Ovary (tissue), 3 donors: ENCODE results near the gene TBPL1.
A peak's percentile ranks its signal among the peaks of the same experiment; 100 is the strongest.

Source experiments
- CTCF ChIP-seq, 3 donors: fragments of 450-650 bp in 2 of 3; fragments of 200-600 bp in 1 of 3; IDR thresholded peaks; one replicate each; pipeline versions ENCODE4 v1.5.1 to v1.8.0; 2016 to 2022; ENCODE audit warnings: antibody characterized with exemption in 3 of 3, mild to moderate bottlenecking in 1 of 3
- EP300 ChIP-seq: sonication (generic); formaldehyde crosslinking; IDR thresholded peaks from one replicate; pipeline ENCODE4 v1.6.1; 2017; ENCODE audit warnings: antibody characterized with exemption
- donor health status: DM: no; HTN: no; CAD: no.

GRCh38 chr6:133973109-133973971, 20.3 kb downstream of the TBPL1 start:
- TF ChIP-seq CTCF (IDR thresholded peaks at IDR 0.05) (peak; percentile 22 to 51 (median 48)), EP300 (no peak)
